H1 (cell line): ENCODE data around the gene OR13A1. TPM values are rescaled to one million over a fixed set of nuclear protein-coding genes. Genes with fewer than 3 reads are reported as not detected.

ENCODE experiments used
- CTCF ChIA-PET: fragments of 300-600 bp; sonication (Branson Sonifier 250); formaldehyde crosslinking; loops from one replicate; lab custom pipeline; 2021; ENCODE audit not compliant: partially characterized antibody; lab: Charles Lee
- POLR2A ChIA-PET: fragments of 300-600 bp; sonication (Branson Sonifier 250); formaldehyde crosslinking; loops from one replicate; lab custom pipeline; 2021; ENCODE audit warnings: inconsistent platforms; ENCODE audit not compliant: partially characterized antibody; lab: Charles Lee
- DNase-seq, 2 experiments: peaks; one replicate each; pipeline versions ENCODE4 v3.0.0 to v3.0.0-alpha.2; 2010 to 2022; ENCODE audit warnings: low spot score in 2 of 2, low read depth in 1 of 2, mixed read lengths in 1 of 2
- FAIRE-seq: peaks from 2 replicates; lab custom pipeline; 2011; peaks lifted over from hg19 to GRCh38; lab: Jason Lieb, UNC
- H2AFZ ChIP-seq: 2 replicates; pipeline ENCODE4 v1.8.1; 2012; ENCODE audit warnings: low read length, inconsistent platforms
- H2AK5ac ChIP-seq: 2 replicates; pipeline ENCODE4 v1.6.1; 2013; ENCODE audit warnings: low read depth, low read length
- H2BK120ac ChIP-seq: replicated peaks from 2 replicates; pipeline ENCODE3; 2013; ENCODE audit warnings: low read depth, low read length, inconsistent platforms
- H2BK12ac ChIP-seq: 2 replicates; pipeline ENCODE4 v1.6.1; 2013; ENCODE audit warnings: low read depth, low read length
- H2BK15ac ChIP-seq: 2 replicates; pipeline ENCODE4 v1.6.1; 2013; ENCODE audit warnings: low read length
- H2BK20ac ChIP-seq: 2 replicates; pipeline ENCODE4 v1.6.1; 2013; ENCODE audit warnings: low read length
- H2BK5ac ChIP-seq: 2 replicates; pipeline ENCODE4 v1.6.1; 2013; ENCODE audit warnings: low read depth, low read length
- H3K14ac ChIP-seq: 2 replicates; pipeline ENCODE4 v1.6.1; 2013; ENCODE audit warnings: inconsistent platforms; ENCODE audit not compliant: insufficient read length
- H3K18ac ChIP-seq: 2 replicates; pipeline ENCODE4 v1.6.1; 2013; ENCODE audit warnings: low read length; ENCODE audit errors: extremely low read depth
- H3K23ac ChIP-seq: 2 replicates; pipeline ENCODE4 v1.6.1; 2013; ENCODE audit warnings: inconsistent platforms; ENCODE audit not compliant: insufficient read length
- H3K23me2 ChIP-seq: 2 replicates; pipeline ENCODE4 v1.6.1; 2013; ENCODE audit warnings: low read depth, low read length
- H3K27ac ChIP-seq: 2 replicates; pipeline ENCODE4 v1.6.1; 2011; ENCODE audit warnings: low read depth, low read length, inconsistent platforms
- H3K27me3 ChIP-seq, 4 experiments: replicated peaks in 1 of 4; 1 replicate in 1 of 4; 2 replicates in 3 of 4; pipeline versions ENCODE4 v1.6.1 to v1.8.1; 2011 to 2013; ENCODE audit warnings: low read length in 3 of 4, mild to moderate bottlenecking in 3 of 4, inconsistent platforms in 2 of 4, mixed read lengths in 2 of 4, moderate library complexity in 1 of 4; ENCODE audit not compliant: control insufficient read depth in 3 of 4, insufficient read depth in 3 of 4; ENCODE audit errors: extremely low read depth in 1 of 4
- H3K36me3 ChIP-seq, 4 experiments: 2 replicates each; pipeline versions ENCODE4 v1.6.1 to v1.8.1; 2011 to 2013; ENCODE audit warnings: mild to moderate bottlenecking in 4 of 4, low read length in 3 of 4, moderate library complexity in 2 of 4, control low read depth in 1 of 4, inconsistent platforms in 1 of 4; ENCODE audit not compliant: insufficient read depth in 4 of 4, control insufficient read depth in 2 of 4
- H3K4ac ChIP-seq: replicated peaks from 2 replicates; pipeline ENCODE3; 2013; ENCODE audit warnings: low read length, low read depth, mixed read lengths, inconsistent platforms; ENCODE audit not compliant: insufficient read length
- H3K4me1 ChIP-seq, 4 experiments: replicated peaks in 1 of 4; 1 replicate in 1 of 4; 2 replicates in 3 of 4; pipeline versions ENCODE4 v1.6.1 to v1.8.1; 2011 to 2013; ENCODE audit warnings: low read length in 3 of 4, inconsistent platforms in 2 of 4, mixed read lengths in 1 of 4; ENCODE audit not compliant: insufficient read depth in 4 of 4, control insufficient read depth in 3 of 4
- H3K4me2 ChIP-seq, 2 experiments: 2 replicates each; pipeline versions ENCODE4 v1.6.1 to v1.8.1; 2011 to 2013; ENCODE audit warnings: low read depth in 2 of 2, low read length in 2 of 2, control low read depth in 1 of 2, inconsistent platforms in 1 of 2, mild to moderate bottlenecking in 1 of 2; ENCODE audit not compliant: insufficient read depth in 1 of 2
- H3K4me3 ChIP-seq, 4 experiments: fragments of 200-600, 300-600 bp in 1 of 4; sonication (generic), shearing (Covaris generic), sonication (Bioruptor Twin) in 1 of 4; 2 replicates each; pipeline versions ENCODE4 v1.5.1 to v1.8.1; 2011 to 2016; ENCODE audit warnings: low read length in 4 of 4, low read depth in 3 of 4, control low read depth in 2 of 4, inconsistent platforms in 2 of 4, mild to moderate bottlenecking in 2 of 4, mixed read lengths in 1 of 4, moderate library complexity in 1 of 4; ENCODE audit not compliant: insufficient read depth in 2 of 4; ENCODE audit errors: extremely low read depth in 1 of 4
- H3K56ac ChIP-seq: replicated peaks from 2 replicates; pipeline ENCODE3; 2013; ENCODE audit warnings: low read depth, mild to moderate bottlenecking, mixed read lengths, low read length, inconsistent platforms; ENCODE audit not compliant: insufficient read length
- H3K79me1 ChIP-seq: 2 replicates; pipeline ENCODE4 v1.6.1; 2013; ENCODE audit warnings: low read depth, low read length, control low read depth
- H3K79me2 ChIP-seq, 2 experiments: 2 replicates each; pipeline versions ENCODE4 v1.6.1 to v1.8.1; 2012 to 2013; ENCODE audit warnings: low read length in 2 of 2, mild to moderate bottlenecking in 2 of 2, inconsistent platforms in 1 of 2; ENCODE audit not compliant: insufficient read depth in 2 of 2, control insufficient read depth in 1 of 2
- H3K9ac ChIP-seq, 4 experiments: replicated peaks in 1 of 4; 1 replicate in 1 of 4; 2 replicates in 3 of 4; pipeline versions ENCODE4 v1.6.1 to v1.8.1; 2011 to 2013; ENCODE audit warnings: low read depth in 3 of 4, low read length in 3 of 4, control low read depth in 2 of 4, mild to moderate bottlenecking in 2 of 4, moderate library complexity in 2 of 4, inconsistent platforms in 1 of 4; ENCODE audit errors: extremely low read depth in 1 of 4
- H3K9me3 ChIP-seq, 2 experiments: 2 replicates each; pipeline versions ENCODE4 v1.6.1 to v1.8.1; 2012 to 2013; ENCODE audit warnings: mild to moderate bottlenecking in 2 of 2, moderate library complexity in 2 of 2, control low read depth in 1 of 2, inconsistent platforms in 1 of 2, low read depth in 1 of 2, low read length in 1 of 2, mixed read lengths in 1 of 2; ENCODE audit not compliant: insufficient read depth in 2 of 2
- H4K20me1 ChIP-seq, 2 experiments: replicated peaks in 1 of 2; 2 replicates each; pipeline versions ENCODE3 to v1.8.1; 2011 to 2013; ENCODE audit warnings: inconsistent platforms in 2 of 2, low read length in 2 of 2, mild to moderate bottlenecking in 1 of 2; ENCODE audit not compliant: insufficient read depth in 2 of 2, control insufficient read depth in 1 of 2
- H4K5ac ChIP-seq: 2 replicates; pipeline ENCODE4 v1.6.1; 2013; ENCODE audit warnings: low read length, low read depth, mixed read lengths, inconsistent platforms; ENCODE audit not compliant: insufficient read length
- H4K8ac ChIP-seq: 2 replicates; pipeline ENCODE4 v1.8.0; 2013; ENCODE audit warnings: mild to moderate bottlenecking, moderate library complexity, low read length, inconsistent platforms; ENCODE audit not compliant: insufficient read depth; ENCODE audit errors: extremely low read depth
- H4K91ac ChIP-seq: replicated peaks from 2 replicates; pipeline ENCODE3; 2013; ENCODE audit warnings: low read length, mixed read lengths, inconsistent platforms; ENCODE audit not compliant: insufficient read length
- ASH2L ChIP-seq: fragments of 200-600, 300-600 bp; sonication (generic); IDR thresholded peaks from one replicate; pipeline ENCODE4 v1.7.1; 2017; ENCODE audit warnings: low read length
- CTCF ChIP-seq, 3 experiments: IDR thresholded peaks; 1 replicate in 2 of 3; 2 replicates in 1 of 3; pipeline versions ENCODE4 v1.5.1 to v1.6.1; 2011; ENCODE audit warnings: low read length in 3 of 3, mild to moderate bottlenecking in 3 of 3, inconsistent platforms in 2 of 3, low read depth in 1 of 3, moderate library complexity in 1 of 3; ENCODE audit not compliant: insufficient read depth in 1 of 3; ENCODE audit errors: control extremely low read depth in 1 of 3
- EZH2 ChIP-seq: fragments of 200-600 bp; sonication (generic); IDR thresholded peaks from 2 replicates; pipeline ENCODE4 v1.7.1; 2012; ENCODE audit warnings: low read depth, mild to moderate bottlenecking, moderate library complexity, low read length, inconsistent platforms; ENCODE audit not compliant: severe bottlenecking
- GABPA ChIP-seq: IDR thresholded peaks from 2 replicates; pipeline ENCODE4 v1.6.1; 2011; ENCODE audit warnings: mild to moderate bottlenecking, low read length, moderate library complexity, borderline replicate concordance; ENCODE audit not compliant: insufficient read depth
- JUN ChIP-seq: IDR thresholded peaks from 2 replicates; pipeline ENCODE4 v1.6.1; 2011; ENCODE audit warnings: low read depth, mild to moderate bottlenecking, improper control_type of control experiment, low read length
- NANOG ChIP-seq: IDR thresholded peaks from 2 replicates; pipeline ENCODE4 v1.6.1; 2011; ENCODE audit warnings: low read length, low read depth, mild to moderate bottlenecking, inconsistent platforms; ENCODE audit not compliant: insufficient read depth, poor library complexity, severe bottlenecking
- POLR2AphosphoS5 ChIP-seq: IDR thresholded peaks from 2 replicates; pipeline ENCODE4 v1.6.1; 2011; ENCODE audit warnings: low read depth, low read length
- RAD21 ChIP-seq, 2 experiments: IDR thresholded peaks in 1 of 2; conservative IDR thresholded peaks in 1 of 2; 2 replicates each; pipeline ENCODE4 v1.6.1; 2011; ENCODE audit warnings: low read depth in 2 of 2, low read length in 2 of 2, improper control_type of control experiment in 1 of 2, inconsistent platforms in 1 of 2, mild to moderate bottlenecking in 1 of 2, moderate library complexity in 1 of 2
- RFX5 ChIP-seq: IDR thresholded peaks from 2 replicates; pipeline ENCODE4 v1.6.1; 2011; ENCODE audit warnings: low read depth, low read length, improper control_type of control experiment, borderline replicate concordance
- SP1 ChIP-seq: IDR thresholded peaks from 2 replicates; pipeline ENCODE4 v1.6.1; 2011; ENCODE audit warnings: low read depth, low read length
- SUZ12 ChIP-seq: fragments of 200-600 bp; sonication (generic); IDR thresholded peaks from 2 replicates; pipeline ENCODE4 v1.6.1; 2012; ENCODE audit warnings: mild to moderate bottlenecking, inconsistent platforms, low read length, moderate library complexity, mixed read lengths
- TCF12 ChIP-seq: IDR thresholded peaks from 2 replicates; pipeline ENCODE4 v1.6.1; 2011; ENCODE audit warnings: low read depth, mild to moderate bottlenecking, low read length
- WGBS, 2 experiments: shearing (Covaris generic) in 1 of 2; methylation state at CpG; one replicate each; pipeline versions ENCODE4 v1.1.6 to v1.1.7; 2013 to 2015; ENCODE audit warnings: low lambda C conversion rate in 2 of 2, mixed read lengths in 2 of 2, inconsistent platforms in 1 of 2, low coverage in 1 of 2, missing lambda C conversion rate in 1 of 2; ENCODE audit not compliant: insufficient replicate concordance in 2 of 2, insufficient coverage in 1 of 2, insufficient read length in 1 of 2; ENCODE audit errors: extremely low coverage in 1 of 2, missing lambda C conversion rate in 1 of 2; 5-methylcytosine and 5-hydroxymethylcytosine counted together
- polyA plus RNA-seq, 7 experiments: library from polyadenylated mRNA; depleted of rRNA in 3 of 7; stranded (reverse) in 5 of 7; unstranded in 2 of 7; fragments of >200 nt in 5 of 7; fragments of 200-250 nt in 2 of 7; gene quantifications; 1 replicate in 5 of 7; 2 replicates in 1 of 7; 4 replicates in 1 of 7; pipeline versions ENCODE4 v1.2.1 to v1.2.3, GENCODE V29; 2011 to 2013; ENCODE audit warnings: missing spikeins in 2 of 7, mixed read lengths in 2 of 7
- total RNA-seq: library from RNA; stranded (reverse); fragmentation: NEBNext Ultra II Directional; extraction: Animal tissue kit (Norgen Biotek cat#: 25700); gene quantifications from 2 replicates; pipeline ENCODE4 v1.2.1, GENCODE V29; 2021

Gene OR13A1
- total and polyA plus RNA-seq, 2 of the 8 experiments (the other 6 are each of a cell fraction or from before 2014, with no cell fraction given): 0.53 TPM; not detected in 1

DNA sequence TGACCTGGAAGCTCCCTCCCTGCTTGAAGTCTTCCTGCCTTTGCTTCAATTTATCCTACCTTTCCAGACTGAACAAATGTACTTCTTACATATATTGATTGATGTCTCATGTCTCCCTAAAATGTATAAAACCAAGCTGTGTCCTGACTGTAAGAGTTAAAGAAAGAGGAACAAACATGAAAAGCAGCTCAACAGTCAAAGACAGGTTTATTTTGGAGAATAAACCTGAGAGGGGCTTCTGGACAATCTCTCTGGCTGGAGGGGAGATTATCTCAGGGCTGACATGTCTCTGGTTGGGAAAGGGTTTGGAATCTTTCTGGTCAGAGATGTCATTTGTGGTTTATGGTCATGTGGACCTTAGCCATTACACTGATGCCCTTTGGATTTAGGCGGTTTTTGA, 41.0 kb downstream of the OR13A1 start:
- Histone ChIP-seq H3K27ac (no peak overlapping the region), H3K56ac (no peak overlapping the region), H2BK120ac (no peak overlapping the region), H2AK5ac (no peak overlapping the region), H3K9ac (no peak overlapping the region), H3K36me3 (no peaks in the 10 kb centered on the region), H3K79me2 (no peaks in the 10 kb centered on the region), H4K8ac (no peak overlapping the region), H3K14ac (no peak overlapping the region), H2BK5ac (no peak overlapping the region), H3K9me3 (0 out of 4 replicates have a peak, but pooled peaks cover 0 to 6% of the 10 kb centered on the region in 2 experiments), H3K79me1 (no peaks in the 10 kb centered on the region), H3K4me3 (no peak overlapping the region), H2BK15ac (no peak overlapping the region), H3K4me2 (no peak overlapping the region), H2BK20ac (no peak overlapping the region), H3K23ac (no peak overlapping the region), H3K18ac (no peak overlapping the region), H4K91ac (no peak overlapping the region), H2BK12ac (no peak overlapping the region), H3K4me1 (no peaks in the 10 kb centered on the region), H3K4ac (no peak overlapping the region), H4K20me1 (no peaks in the 10 kb centered on the region), H3K27me3 (no peaks in the 10 kb centered on the region), H4K5ac (no peak overlapping the region), H2AFZ (no peak overlapping the region), H3K23me2 (no peaks in the 10 kb centered on the region)
- no peak for DNase-seq
- ChIA-PET POLR2A (no interaction called here), CTCF (interaction anchor here (0.6 kb wide), 1 partner anchor 162 kb away, joined by 3 read pairs; no protein-coding TSS in a partner anchor)
- WGBS, 2 experiments: 83% methylated on average over 1 of the region's 1 CpG; no CpG with 5 or more reads in 1 of the 2 experiments
- FAIRE-seq: no peak
- TF ChIP-seq JUN (no peak), ASH2L (no peak), RFX5 (no peak), TCF12 (no peak), NANOG (no peak), EZH2 (no peak), SP1 (no peak), SUZ12 (no peak), POLR2AphosphoS5 (no peak), RAD21 (IDR thresholded peaks at IDR 0.05 in 1 of 2, conservative IDR thresholded peaks at IDR 0.05 in 1 of 2; ENCODE audit: low read depth in 2 of 2, low read length in 2 of 2) (no peak), GABPA (no peak), CTCF (IDR thresholded peaks at IDR 0.05; ENCODE audit: control extremely low read depth in 1 of 3, insufficient read depth in 1 of 3, low read depth in 1 of 3, low read length in 3 of 3) (no peak)
